NCI-H187 (cell line): ENCODE data around the gene TTC13.
"Not testable (repeated sequence)": the region's sequence is repeated elsewhere in the genome, so short reads cannot be mapped to it uniquely, and the experiment has no call there.

ENCODE experiments used
- DNase-seq, 2 experiments: peaks; one replicate each; lab custom pipeline; 2025; lab: John Stamatoyannopoulos, UW

The TTC13 gene

GRCh38 chr1:230986976-230987375 is 8.3 kb upstream of the TTC13 start:
- no peak for DNase-seq

GRCh38 chr1:230985711-230986110 is 7.0 kb upstream of the TTC13 start:
- no peak for DNase-seq

DNA sequence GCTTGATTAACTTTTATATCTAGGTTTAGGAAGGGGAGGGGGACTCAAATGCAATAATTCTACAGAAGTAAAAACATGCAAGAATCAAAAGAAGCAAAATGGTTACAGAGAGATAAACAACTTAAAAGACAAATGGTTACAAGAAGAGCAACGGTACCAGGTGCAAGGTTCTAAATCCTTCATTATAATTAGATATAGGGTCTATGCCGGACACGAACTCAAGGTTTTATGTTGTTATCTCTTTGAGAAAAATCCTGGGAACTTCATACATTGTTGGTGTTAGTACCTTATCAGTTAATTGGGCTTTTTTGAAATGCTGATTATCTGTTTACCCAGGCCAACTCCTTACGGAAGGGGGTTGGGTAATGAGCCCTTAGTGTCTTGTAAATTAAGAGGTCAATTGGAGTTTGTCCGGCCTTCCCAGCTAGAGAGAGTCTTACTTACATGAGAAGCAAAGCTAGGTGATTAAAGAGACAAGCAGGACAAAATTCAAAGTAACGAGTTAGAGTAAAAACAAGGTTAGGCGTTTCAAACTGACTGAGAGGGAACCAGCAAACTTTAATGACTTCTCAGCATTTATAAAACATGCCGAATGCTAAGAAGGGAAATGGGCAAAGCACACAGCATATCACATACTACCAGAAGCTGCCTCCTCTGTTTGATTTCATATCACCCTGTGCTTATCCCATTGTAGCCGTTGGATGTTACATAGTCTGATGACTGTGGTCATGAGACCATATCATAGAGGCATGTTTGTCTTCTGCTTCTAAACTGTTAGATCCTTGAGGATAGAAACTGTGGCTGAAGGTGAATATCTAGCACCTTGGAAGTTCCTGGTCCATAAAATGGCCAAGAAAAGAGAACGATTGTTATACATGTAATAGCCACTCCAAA is 6.2 kb upstream of the TTC13 start:
- DNase-seq: not testable (repeated sequence)

DNA sequence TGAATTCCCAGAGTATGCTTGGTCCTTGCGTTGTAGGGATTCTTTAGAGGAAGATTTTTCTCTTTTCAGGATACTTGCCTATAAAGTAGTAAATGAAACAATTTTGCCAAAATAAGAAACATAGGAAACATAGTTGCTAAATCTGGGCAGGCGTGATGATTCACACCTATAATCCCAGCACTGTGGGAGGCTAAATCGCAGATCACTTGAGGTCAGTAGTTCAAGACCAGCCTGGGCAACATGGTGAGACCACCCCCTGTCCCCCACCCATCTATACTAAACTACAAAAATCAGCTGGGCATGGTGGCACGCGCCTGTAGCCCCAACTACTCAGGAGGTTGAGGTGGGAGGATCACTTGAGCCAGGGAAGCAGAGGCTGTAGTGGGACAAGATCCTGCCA is 5.2 kb upstream of the TTC13 start:
- no peak for DNase-seq

DNA sequence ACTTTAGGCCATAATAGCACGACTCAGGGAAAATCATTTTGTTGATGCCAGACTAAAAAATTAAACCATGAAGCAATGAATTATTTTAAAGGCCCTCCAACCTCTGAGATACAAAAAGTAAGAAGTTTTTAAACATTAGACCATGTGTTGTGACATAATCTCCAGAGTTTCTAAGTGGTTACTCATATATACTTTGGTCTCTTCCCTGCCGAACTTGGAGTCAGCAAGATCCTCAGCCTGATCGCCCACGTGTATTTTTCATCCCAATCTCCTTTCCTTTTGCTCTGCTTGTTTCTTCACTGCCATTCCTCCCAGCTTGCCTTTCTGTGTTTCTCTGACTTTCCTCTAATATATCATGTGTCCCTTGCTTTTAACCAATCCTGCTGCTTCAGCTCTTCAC is 4.0 kb upstream of the TTC13 start:
- no peak for DNase-seq

GRCh38 chr1:230979952-230980351 is 1.3 kb upstream of the TTC13 start:
- no peak for DNase-seq

DNA sequence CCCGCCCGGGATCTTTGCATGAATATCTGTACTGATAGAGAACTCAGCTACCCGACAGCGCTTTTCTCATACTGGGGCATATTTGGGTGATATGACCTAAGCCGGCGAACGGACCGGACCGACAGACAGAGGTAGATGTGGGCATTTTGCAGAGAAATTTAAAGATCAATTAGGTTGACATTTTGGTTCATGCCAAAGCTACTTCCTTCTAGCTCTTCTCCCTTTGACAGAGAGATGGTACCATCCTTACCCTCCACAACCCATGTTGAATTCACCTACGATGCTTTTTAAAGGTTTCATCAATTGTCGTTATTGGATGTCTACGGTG is 692 bp upstream of the TTC13 start:
- DNase-seq: no peak

DNA sequence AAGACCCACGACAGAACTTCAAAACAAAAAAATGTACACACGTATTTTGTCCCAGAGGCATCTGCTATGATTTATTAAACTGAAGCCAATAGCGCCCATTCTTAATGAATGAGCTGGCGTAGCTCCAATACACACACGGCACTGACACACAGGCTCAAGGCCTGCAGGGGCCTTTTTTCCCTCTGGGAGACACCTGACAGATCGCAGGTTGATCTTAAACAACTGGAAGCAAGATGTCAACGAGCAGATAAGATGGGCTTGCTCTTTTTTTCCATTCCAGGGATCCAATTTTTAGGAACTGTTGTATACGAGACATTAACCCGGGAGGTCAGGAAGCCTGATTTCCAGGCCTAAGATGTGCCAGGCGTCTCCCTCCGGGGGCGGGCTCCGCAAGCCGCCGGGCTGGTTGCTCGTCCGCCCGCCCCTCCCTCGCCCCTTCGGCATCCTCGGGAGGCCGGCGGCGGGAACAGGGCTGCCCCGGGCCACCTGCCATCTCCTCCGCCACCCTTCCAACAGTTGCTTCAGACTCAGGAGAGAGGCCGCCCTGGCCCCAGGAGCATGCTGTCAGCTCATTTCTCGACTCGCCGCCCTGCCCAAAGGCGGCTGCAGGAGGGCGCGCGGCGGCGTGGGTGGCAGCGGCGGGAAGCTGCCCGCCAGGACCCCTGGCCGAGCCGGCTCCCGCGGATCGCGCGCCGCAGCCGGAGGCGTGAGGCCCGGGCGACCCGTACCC is 735 bp downstream of the TTC13 start:
- DNase-seq: no peak

GRCh38 chr1:230976825-230977747 is 1.6 kb downstream of the TTC13 start:
- DNase-seq: no peak

DNA sequence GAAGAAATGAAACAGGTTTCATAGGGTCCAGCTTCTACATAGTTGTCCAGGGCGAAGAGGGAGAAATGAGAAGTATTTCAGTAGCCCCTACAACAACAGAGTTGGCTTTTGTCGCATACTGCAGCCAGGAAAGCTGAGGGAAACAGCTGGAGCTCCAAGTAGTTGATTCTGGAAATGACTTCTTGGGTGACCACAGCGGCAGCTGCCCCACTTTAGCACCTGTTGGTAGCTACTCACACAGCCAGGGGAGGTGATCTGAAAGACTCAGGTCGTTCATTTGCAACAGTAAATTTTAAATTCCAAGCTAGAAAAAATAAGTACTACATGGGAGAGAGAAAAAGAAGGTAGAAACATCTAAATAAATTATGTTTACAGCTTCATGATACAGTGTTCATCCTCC is 2.3 kb downstream of the TTC13 start:
- no peak for DNase-seq

DNA sequence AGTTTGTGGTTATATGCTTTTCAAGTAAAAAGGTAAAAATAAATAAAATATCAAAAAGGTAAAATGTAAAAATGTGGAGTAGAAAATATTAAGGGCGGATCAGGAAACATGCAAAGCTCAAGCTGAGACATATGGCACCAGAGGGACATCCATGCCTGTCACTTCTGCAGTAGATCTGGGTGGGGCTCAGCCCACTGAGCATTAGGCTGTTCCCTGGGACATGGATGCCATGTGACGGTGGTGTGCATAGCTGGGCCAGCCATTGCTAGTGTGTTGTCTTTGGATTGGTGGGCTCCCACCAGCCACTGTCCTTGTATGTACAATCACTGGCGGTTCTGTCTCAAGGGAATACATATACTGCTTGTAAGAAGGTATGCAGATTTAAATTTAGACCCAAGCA is 3.0 kb downstream of the TTC13 start:
- no peak for DNase-seq

GRCh38 chr1:230972855-230973271 is 5.8 kb downstream of the TTC13 start:
- DNase-seq: no peak

- no peak for DNase-seq
Measured at GRCh38 chr1:230971771-230972170, 6.9 kb downstream of the TTC13 start.

GRCh38 chr1:230970432-230970831 is 8.2 kb downstream of the TTC13 start:
- DNase-seq: no peak

GRCh38 chr1:230966358-230966873 is 12.2 kb downstream of the TTC13 start:
- no peak for DNase-seq

- no peak for DNase-seq
Measured at GRCh38 chr1:230965535-230965934, 13.1 kb downstream of the TTC13 start.

DNA sequence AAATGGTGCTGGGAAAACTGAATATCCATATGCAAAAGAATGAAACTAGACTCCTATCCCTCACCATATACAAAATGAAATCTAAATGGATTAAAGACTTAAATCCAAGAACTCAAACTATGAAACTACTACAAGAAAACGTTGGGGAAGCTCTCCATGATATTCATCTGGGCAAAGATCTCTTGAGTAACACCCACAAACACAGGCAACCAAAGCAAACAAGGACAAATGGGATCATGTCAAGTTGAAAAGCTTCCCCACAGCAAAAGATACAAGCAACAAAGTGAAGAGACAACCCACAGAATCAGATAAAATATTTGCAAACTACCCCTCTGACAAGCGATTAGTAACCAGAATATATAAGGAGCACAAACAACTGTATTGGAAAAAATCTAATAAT is 13.8 kb downstream of the TTC13 start:
- no peak for DNase-seq

- no peak for DNase-seq
Measured at GRCh38 chr1:230958370-230958769, 20.3 kb downstream of the TTC13 start.

- DNase-seq: no peak
Measured at GRCh38 chr1:230957580-230957989, 21.1 kb downstream of the TTC13 start.

DNA sequence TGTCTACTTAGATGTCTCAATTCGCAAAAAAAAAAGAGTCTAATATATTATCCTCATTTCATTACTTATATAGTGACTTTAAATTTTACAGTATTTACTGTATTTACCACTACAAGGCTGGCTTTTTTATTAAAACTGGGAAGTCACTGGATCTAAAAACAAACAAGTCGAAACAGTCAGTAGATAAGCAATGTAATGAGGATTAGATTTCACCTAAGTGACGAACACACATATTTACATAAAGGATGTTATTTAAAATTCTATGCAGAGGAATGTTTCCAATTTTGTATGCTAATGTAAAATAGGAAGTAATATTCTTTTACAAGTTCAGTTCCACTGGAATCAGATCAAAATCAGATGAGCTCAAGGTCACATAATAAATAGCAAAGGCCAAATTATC is 28.3 kb downstream of the TTC13 start:
- DNase-seq: no peak

GRCh38 chr1:230948903-230949302 is 29.8 kb downstream of the TTC13 start:
- no peak for DNase-seq

DNA sequence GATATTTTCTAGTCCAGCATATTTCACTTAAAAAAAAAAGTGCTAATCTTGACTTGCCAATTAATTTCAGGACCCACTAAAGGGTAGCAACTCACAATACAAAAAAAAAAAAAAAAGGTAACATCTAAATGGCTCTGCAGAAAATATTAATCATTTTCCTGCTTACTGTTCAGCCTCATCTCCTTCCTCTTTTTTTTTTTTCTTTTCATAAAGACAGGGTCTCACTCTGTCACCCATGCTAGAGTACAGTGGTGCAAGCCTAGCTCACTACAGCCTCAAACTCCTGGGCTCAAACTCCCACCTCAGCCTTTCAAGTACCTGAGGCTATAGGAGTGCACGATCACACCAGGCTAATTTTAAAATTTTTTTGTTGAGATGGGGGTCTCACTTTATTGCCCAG is 30.4 kb downstream of the TTC13 start:
- no peak for DNase-seq
